Left cardiac atrium (tissue), 4 donors: ENCODE results near the gene ARHGEF16. TPM values are rescaled to one million over a fixed set of nuclear protein-coding genes. Genes with fewer than 3 reads are reported as not detected.
A peak's percentile ranks its signal among the peaks of the same experiment; 100 is the strongest.

Experiments used
- ATAC-seq, 2 donors: fragments of 200-7000 bp; cut with Tn5 transposase; one replicate each; pipeline ENCODE4 v1.9.1; 2020; ENCODE audit warnings: mild to moderate bottlenecking in 2 of 2, moderate library complexity in 2 of 2
- DNase-seq: peaks from one replicate; pipeline ENCODE4 v3.0.0-alpha.2; 2020
- intact Hi-C, 2 donors: fragments of 100-400 bp; cut with DNase I; formaldehyde crosslinking; loops; one replicate each; pipeline versions ENCODE4 v1.14.1 to v1.15.1; 2022 to 2023
- total RNA-seq, 2 donors: library from RNA; stranded (reverse); fragmentation: NEBNext Ultra II Directional; extraction: Animal tissue kit (Norgen Biotek cat#: 25700); gene quantifications; one replicate each; pipeline ENCODE4 v1.2.1, GENCODE V29; 2021
- donor health status: DM: no; HTN: yes; CAD: no.
- donor health status: DM: no; HTN: yes; CAD: no; lungs with severe emphysema.
- donor health status: DM: yes; HTN: yes; CAD: no.
- donor health status: Dilated cardiomyopathy.

ARHGEF16 gene
- total RNA-seq, 2 donors from 2014 or later: 0.68 to 2.3 TPM

GRCh38 chr1:3472906-3473305 is 18.4 kb downstream of the ARHGEF16 start:
- ATAC-seq (no peak), DNase-seq (no peak)
- intact Hi-C loops: no loop called here

DNA sequence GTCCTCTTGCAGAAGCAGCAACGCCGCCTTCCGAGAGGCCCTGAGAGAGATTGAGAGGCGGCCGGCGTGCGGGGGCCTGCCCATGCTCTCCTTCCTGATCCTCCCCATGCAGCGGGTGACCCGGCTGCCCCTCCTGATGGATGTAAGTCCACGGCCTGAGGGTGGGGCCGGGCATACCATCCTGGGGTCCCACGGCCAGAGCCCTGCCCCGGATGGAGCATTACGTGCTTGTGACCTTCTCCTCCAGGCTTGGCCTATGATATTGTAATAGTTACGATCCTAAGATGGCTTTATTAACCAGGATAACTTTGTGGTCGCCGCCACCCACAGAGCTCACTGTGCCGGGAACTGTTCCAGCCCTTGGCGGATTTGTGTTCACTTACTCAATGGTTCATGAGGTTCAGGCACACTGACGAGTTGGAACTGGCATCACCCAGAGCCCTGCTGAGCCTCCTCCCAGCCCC is 18.9 kb downstream of the ARHGEF16 start:
- ATAC-seq: no peak
- no peak for DNase-seq
- intact Hi-C loops: no loop called here

DNA sequence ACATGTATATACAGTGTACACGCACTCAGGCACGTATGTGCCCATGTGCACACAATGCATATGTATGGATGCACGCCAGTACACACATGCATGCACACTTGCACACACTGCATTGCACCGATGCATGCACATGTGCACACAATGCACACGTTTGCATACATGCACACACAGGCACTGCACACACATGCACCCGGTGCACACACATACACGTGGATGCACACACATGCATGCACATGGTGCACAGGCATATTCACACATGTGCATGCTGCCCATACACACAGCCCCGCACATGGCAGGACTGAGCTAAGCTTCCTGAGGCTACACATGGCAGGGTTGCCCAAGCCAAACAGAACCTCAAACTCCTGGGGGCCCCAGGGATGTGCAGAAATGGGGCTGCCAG is 19.6 kb downstream of the ARHGEF16 start:
- no peak for ATAC-seq
- intact Hi-C loops: no loop called here

DNA sequence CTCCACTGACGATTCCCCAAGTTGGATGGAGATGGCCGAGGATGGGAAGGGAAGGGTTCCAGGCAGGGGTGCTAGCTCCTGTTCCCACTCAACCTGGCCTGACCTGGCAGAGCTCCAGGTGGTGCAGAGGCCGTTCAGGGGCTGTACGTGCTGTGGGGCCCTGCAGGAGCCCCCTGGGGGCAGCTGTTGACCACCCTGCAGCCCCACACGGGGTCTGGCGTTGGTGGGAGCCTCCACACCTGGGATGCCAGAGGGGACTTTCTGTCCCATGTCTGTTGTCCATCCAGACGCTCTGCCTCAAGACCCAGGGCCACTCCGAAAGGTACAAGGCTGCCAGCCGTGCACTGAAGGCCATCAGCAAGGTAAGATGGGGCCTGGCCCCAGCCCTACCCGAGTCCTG is 20.0 kb downstream of the ARHGEF16 start:
- intact Hi-C loops: no loop called here
- ATAC-seq: no peak
- no peak for DNase-seq

More for the DNA sequence above, 19.6 kb downstream of the ARHGEF16 start:
- DNase-seq: no peak

GRCh38 chr1:3475839-3476573 is 21.5 kb downstream of the ARHGEF16 start:
- ATAC-seq (no peak), DNase-seq (no peak)
- intact Hi-C loops: no loop called here

- ATAC-seq (no peak), DNase-seq (no peak)
- intact Hi-C loops: no loop called here
Observed at GRCh38 chr1:3476666-3477065, 22.2 kb downstream of the ARHGEF16 start.

GRCh38 chr1:3477241-3477995 is 23.0 kb downstream of the ARHGEF16 start:
- intact Hi-C loops: no loop called here
- no peak for ATAC-seq

GRCh38 chr1:3478187-3478586 is 23.7 kb downstream of the ARHGEF16 start:
- intact Hi-C loops: no loop called here
- no peak for ATAC-seq
- no peak for DNase-seq

More at GRCh38 chr1:3477241-3477995, 23.0 kb downstream of the ARHGEF16 start:
- no peak for DNase-seq

GRCh38 chr1:3479511-3480368 is 25.3 kb downstream of the ARHGEF16 start:
- no peak for DNase-seq
- intact Hi-C loops: no loop called here
- ATAC-seq: no peak

- DNase-seq (no peak), ATAC-seq (no peak)
- intact Hi-C loops: no loop called here
Observed at GRCh38 chr1:3480369-3480719, 25.9 kb downstream of the ARHGEF16 start.

DNA sequence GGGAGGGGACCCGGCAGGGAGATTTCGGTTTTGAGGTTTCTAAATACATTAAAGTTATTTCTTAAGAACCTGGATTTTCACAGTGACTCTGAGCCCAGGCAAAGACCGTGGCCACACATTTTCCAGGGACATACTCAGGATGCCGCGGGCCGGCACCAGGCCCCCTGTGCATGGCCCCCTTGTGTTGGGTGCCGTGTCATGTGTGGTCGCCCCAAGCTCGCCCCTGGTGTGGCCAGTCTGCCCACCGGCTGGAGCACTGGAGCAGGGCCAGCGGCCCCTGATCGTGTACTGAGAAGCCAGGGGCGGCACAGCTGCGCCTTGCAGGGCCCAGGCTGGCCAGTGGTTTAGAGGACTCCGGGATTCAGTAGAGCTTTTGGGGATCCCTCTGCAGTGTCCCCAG is 26.6 kb downstream of the ARHGEF16 start:
- ATAC-seq (no peak), DNase-seq (no peak)
- intact Hi-C loops: no loop called here

DNA sequence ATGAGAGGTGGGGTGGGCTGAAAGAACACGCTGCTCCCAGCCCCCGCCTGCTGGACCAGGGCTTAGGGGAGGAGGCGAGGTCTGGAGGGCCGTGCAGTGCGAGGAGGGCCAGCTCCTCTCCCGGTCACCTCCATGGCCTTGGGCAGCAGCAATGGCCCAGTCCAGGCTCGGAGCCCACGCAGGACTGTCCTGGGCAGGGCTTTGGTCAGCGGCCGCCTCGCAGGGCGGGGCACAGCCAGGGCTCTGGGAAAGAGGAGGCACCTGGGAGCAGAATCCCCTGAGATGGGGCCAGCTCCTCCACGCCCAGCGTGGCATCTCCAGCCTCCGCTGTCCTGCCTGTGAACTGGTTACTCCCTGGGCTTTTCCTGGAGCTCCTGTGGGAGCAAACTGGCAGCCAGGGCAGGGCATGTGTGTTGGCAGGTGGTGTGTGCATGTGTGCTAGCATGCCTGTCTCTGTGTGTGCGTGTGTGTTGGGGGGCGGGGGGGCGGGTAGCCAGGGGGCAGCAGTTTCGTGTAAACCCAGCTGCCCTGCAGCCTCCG is 27.4 kb downstream of the ARHGEF16 start:
- ATAC-seq (no peak), DNase-seq (no peak)
- intact Hi-C loops: no loop called here

GRCh38 chr1:3482378-3482849 is 27.9 kb downstream of the ARHGEF16 start:
- DNase-seq (no peak), ATAC-seq (no peak)
- intact Hi-C loops: no loop called here

DNA sequence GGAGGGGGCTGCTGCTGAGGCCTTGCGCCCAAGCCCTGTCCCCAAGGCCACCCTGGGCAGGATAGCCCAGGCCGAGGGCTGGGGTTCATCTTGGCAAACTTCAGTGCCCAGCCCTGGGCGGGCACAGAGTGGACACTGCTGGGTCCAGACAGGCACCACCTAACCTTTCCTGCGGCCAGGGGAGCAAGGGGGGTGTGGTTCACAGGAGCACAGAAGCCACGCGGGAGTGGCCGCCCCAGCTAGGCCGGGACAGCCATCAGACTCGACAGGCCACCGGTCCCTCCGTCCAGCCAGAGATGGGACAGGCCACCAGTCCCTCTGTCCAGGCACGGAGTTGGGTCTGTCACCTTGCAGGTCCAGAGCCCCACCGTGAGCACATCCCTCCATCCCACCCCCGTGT is 28.9 kb downstream of the ARHGEF16 start:
- intact Hi-C loops: no loop called here
- DNase-seq: no peak
- no peak for ATAC-seq

GRCh38 chr1:3483801-3484444 is 29.5 kb downstream of the ARHGEF16 start:
- ATAC-seq (peak in 1 of 2 donors; percentile 35), DNase-seq (peak; percentile 53)
- intact Hi-C loops: loop anchor here in 1 of 2 donors (1.0 kb wide), 1 partner anchor 31 kb away; no protein-coding TSS in a partner anchor

- intact Hi-C loops: no loop called here
Observed at GRCh38 chr1:3485016-3485415, 30.6 kb downstream of the ARHGEF16 start.

DNA sequence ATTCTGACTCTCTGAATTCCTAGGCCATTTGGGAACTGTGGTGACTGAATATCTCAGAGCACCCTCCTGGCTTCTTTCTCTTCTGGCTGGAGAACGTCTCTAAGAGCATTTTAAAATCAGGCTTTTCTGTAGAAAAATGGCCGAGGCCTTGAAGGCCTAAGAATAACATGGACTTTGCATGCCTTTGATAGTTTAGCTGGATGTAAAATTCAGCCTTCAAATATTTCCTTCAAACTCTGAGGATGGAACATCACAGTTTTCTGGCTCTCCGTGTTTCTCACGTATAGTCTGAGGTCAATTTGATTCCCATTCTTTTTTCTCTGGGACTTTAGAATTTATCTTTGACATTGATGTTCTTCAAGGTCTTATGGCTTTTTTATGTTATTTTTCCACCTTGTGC is 34.0 kb downstream of the ARHGEF16 start:
- no peak for DNase-seq
- no peak for ATAC-seq
- intact Hi-C loops: no loop called here

More at GRCh38 chr1:3485016-3485415, 30.6 kb downstream of the ARHGEF16 start:
- ATAC-seq: no peak
- DNase-seq: no peak

DNA sequence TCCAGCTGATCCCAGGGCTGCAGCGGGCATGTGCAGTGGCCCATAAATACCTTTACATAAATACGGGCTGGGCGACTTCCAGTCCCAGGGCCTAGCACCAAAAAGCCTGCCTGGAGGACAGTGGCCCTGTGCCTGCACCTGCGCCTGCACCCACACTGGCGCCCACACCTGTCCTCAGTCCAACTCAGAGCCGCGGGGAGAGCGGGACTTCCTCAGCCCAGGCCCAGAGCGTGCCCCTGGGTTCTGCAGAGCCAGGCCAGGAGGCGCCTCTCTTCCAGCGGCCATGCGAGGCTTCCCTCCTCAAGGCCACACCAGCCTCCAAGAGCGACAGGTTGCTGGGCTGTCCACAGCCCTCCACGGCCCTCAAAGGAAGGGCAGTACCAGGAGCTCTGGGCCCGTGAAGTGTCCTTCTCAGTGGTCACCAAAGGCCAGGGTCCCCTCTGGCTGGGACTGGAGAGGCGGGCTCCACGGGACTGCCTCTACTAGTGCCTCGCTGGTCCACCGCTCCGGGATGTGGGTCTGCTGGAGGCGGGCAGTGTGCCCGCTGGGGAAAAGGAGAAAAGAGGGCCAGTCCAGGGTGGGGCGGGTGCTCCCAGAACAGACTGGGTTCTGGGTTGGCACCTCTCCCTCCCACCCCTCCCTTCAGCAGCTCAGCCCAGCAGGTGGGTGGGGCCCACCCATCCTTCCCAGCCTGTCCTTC is 35.7 kb downstream of the ARHGEF16 start:
- ATAC-seq: no peak
- intact Hi-C loops: loop anchor here in 1 of 2 donors (2.0 to 10.0 kb wide), 2 partner anchors 129 to 235 kb away; no protein-coding TSS in a partner anchor
- DNase-seq: no peak
